Measurements from ENCODE around the gene MAP7. TPM values are rescaled to one million over a fixed set of nuclear protein-coding genes. Genes with fewer than 3 reads are reported as not detected.
A peak's percentile ranks its signal among the peaks of the same experiment; 100 is the strongest.

Gene MAP7
- total and polyA plus RNA-seq, 9 of the 15 experiments (the other 6 are each of a cell fraction or from before 2014, with no cell fraction given): 0.76 to 7.7 (median 3.9) TPM

- peak; percentile 84 for TF ChIP-seq FUS (optimal IDR thresholded peaks at IDR 0.05; ENCODE audit: low read depth, low read length)
- TF ChIP-seq MEIS2 (IDR thresholded peaks at IDR 0.05; ENCODE audit: partially characterized antibody): peak; percentile 8
- TF ChIP-seq ZNF76 (CRISPR knock-in tag; IDR thresholded peaks at IDR 0.05; ENCODE audit: borderline replicate concordance): no peak
- no peak for TF ChIP-seq ZNF778 (CRISPR knock-in tag; IDR thresholded peaks at IDR 0.05)
- no peak for TF ChIP-seq ZNF174 (CRISPR knock-in tag; IDR thresholded peaks at IDR 0.05)
- peak; percentile 99 for TF ChIP-seq RREB1 (CRISPR knock-in tag; IDR thresholded peaks at IDR 0.05)
- TF ChIP-seq NCOR1 (IDR thresholded peaks at IDR 0.05): no peak
- TF ChIP-seq MED1 (CRISPR knock-in tag; IDR thresholded peaks at IDR 0.05; ENCODE audit: borderline replicate concordance): no peak
- no peak for TF ChIP-seq ZNF217 (CRISPR knock-in tag; IDR thresholded peaks at IDR 0.05)
- TF ChIP-seq ZNF655 (CRISPR knock-in tag; IDR thresholded peaks at IDR 0.05): no peak
- peak; percentile 25; the same call in 1 of the 2 replicates for TF ChIP-seq SP1 (CRISPR knock-in tag; IDR thresholded peaks at IDR 0.05)
- peak; percentile 52; the same call in 1 of the 2 replicates for TF ChIP-seq ZNF263 (CRISPR knock-in tag; IDR thresholded peaks at IDR 0.05; ENCODE audit: borderline replicate concordance)
- no peak for TF ChIP-seq MAFF (IDR thresholded peaks at IDR 0.05; ENCODE audit: low read length)
- TF ChIP-seq MBD1 (CRISPR knock-in tag; IDR thresholded peaks at IDR 0.05): peak; percentile 63; the same call in 1 of the 2 replicates
- TF ChIP-seq CTCF (IDR thresholded peaks at IDR 0.05 in 2 of 3, conservative IDR thresholded peaks at IDR 0.05 in 1 of 3; ENCODE audit: insufficient read depth in 2 of 3, low read depth in 1 of 3, low read length in 3 of 3): peak; percentile 78 to 95 (median 92)
Measured at GRCh38 chr6:136550330-136551071, at the start of gene MAP7 (continued).
